Activated CD8-positive, alpha-beta memory T cell treated with anti-CD3 and anti-CD28 coated beads for 48 hours (primary cell): ENCODE data around the gene CCDC50.

Experiments
- DNase-seq, 3 experiments: peaks; one replicate each; pipeline ENCODE4 v3.0.0-alpha.2; 2020; ENCODE audit warnings: low read depth in 2 of 3, low spot score in 2 of 3

The CCDC50 gene

GRCh38 chr3:191316876-191317603, 12.2 kb upstream of the CCDC50 start:
- no peak for DNase-seq

DNA sequence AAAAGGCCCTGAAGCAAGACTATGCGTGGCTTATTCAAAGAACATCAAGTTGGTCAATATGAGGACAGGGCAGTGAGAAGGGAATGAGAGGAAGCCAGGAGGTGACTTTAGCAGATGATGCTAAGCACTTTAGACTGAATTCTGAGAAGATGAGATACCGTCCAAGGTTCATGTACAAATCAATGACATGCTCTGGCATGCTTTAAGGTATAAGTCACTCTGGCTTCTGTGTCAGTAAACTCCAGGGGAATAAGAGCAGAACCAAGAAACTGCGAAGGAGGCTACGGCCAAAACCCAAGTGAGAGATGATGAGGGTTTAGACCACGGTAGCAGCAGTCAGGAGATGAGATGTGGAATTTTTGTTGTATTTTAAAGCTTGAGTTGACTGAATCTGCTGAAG, 8.9 kb upstream of the CCDC50 start:
- DNase-seq: no peak

DNA sequence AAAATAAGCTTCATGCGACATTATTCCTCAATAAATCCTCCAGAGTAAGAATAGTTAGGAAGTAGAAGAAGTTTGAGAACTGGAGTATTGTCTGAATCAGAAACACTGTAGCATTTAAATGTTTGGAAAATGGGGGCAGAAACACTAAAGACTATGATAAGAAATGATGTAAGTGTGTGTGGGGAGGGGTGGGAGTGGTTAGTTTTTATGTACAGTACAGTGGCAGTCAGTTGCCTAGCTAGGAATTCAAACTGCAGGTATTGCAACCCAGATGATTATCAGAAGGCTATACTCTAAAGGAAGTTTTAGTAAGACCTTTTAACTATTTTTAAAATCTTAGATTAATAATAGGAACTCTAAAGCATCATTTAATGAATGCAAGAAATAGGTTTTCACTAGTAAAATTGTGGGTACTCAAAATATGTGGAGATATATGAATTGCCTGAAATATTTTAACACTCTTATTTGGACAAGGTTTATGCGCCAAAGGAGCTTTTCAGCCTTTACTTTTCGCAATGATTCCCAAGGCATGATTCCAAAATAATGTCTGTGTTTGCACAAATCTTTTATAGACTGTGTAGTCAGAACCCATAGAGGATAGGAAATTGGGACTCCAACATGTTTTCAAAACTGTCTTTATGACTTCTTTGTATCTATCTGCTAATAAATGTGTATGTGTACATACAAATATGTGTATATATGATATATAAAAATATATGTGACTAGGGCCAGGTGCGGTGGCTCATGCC, 8.0 kb upstream of the CCDC50 start:
- DNase-seq: no peak

DNA sequence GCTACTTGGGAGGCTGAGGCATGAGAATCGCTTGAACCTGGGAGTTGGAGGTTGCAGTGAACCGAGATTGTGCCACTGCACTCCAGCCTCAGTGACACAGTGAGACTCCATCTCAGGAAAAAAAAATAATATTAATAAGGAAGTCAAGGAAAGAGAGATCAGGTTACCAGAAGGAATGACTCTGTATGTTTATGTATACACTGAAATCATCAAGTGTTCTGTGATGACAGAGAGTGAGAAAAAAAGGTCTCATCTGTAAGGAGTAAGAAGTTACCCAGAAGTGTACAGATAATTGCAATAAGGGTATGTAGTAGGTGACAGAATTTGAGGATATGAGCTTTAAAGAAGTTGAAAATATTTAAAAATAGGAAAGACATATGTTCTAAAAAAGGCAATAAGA, 4.3 kb upstream of the CCDC50 start:
- DNase-seq: no peak

GRCh38 chr3:191327526-191327925, 1.7 kb upstream of the CCDC50 start:
- DNase-seq: no peak

GRCh38 chr3:191328383-191328961, 722 bp upstream of the CCDC50 start:
- DNase-seq: no peak

- no peak for DNase-seq
These were observed 698 bp downstream of the CCDC50 start, which contains the start of gene UTS2B for GRCh38 chr3:191329654-191330529. TSS of gene UTS2B (minus strand) at chr3:191330526. CDS start at chr3:191282189, 48,337 bp downstream.

DNA sequence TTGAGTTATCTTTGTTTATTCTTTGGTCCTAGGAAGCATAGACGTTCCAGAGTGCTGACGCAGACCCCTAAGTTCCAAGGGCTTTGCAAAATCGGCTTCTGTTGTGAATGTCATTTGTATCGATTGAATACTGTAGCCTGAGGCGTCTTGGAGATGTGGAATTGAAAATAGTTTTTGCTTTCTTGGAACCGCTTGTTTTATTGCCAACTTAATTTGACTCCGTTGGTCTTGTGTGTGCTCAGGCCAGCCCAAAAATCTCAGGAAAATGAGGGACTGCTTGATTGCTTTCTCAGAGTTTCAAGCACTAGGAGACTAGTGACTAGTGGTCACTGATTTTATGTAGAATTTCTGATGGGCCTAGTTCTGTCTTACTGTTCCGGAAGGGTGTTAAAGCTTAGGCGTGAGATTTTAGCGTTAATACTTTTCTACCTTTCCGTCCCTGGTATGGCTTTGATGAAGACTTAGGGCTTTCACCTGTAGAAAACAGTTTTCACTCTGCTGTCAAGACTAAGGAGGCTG, 1.4 kb downstream of the CCDC50 start:
- DNase-seq: no peak

DNA sequence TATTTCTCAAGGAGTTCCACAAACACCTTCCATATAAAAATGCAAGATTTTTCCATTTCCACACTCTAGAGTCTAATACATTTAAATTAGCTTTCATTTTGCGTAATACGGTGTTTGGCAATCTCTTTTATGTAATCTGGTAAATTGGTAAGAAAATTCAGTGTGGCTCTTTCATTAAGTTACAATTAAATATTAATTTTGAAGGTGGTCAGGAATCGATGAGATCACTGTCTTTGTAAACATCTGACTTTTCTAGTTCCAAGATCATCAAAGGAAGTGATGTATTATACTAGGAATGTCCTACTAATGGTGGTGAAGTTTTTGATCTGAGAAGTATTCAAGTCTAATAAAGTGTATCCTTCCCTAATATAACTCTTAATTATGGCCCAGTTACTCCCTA, 2.2 kb downstream of the CCDC50 start:
- no peak for DNase-seq

DNA sequence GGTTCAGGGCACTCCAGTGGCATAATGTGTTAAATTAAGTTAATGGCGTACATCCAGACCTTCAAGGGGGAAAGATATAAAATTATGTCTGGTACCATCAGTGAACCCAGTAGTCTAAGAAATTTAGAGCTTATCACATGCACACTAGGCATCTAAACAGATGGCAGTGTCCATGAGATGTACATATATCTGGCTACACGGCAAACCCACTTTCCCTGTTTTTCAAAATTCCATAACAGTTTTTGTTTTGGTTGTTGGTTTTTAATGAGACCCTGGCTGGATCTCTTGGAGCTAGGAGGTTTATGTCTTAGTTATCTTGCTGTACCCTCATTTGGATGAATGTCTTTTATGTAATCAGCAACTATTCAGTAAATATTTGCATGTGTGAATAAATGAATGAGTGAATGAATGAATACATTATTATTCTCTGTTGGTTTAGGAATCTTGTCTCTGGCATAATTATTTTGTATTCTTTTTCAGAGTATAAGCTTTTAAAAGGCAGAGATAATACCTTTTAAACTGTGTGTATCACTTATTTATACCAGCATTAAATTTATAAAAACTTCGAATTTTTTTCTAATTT, 4.2 kb downstream of the CCDC50 start:
- no peak for DNase-seq

DNA sequence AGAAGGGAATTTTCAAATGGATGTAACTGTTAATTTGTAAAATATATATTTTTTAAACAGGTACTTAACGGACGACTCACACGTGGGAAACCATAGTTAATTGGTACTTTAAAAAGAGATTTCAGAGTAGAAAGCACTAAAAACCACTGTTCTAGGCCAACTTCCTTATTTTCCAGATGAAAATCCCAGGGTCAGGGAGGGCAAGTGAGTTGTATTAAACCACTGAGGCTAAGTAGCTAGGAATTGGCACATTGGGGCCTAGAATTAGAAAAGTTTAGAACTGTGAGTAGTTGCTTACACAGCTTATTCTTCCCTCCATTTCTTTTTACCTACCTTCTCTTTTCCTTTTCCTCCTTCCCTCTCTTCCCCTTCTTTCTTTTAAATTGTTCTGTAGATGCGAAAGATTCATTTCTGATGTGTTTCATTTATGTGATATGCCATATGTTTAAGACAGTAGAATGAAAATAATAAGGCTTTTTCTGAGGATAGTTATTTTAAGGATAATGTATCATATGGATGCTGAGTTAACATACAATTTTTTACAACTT, 5.2 kb downstream of the CCDC50 start:
- no peak for DNase-seq

DNA sequence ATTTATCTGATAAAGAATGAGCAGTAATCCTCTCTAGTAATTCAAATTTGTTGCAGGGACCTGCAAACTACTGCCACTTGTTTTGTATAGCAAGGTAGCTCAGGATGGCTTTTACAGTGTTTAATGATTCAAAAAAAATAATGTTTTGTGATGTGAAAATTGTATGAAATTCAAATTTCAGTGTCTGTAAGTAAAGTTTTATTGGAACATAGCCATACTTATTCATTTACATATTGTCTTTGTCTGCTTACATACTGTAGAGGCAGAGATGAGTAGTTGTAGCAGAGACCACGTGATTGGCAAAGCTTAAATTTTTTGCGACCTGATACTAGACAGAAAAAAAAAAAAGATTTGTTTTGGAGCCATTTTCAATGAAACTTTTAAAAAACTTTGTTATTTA, 7.6 kb downstream of the CCDC50 start:
- no peak for DNase-seq

DNA sequence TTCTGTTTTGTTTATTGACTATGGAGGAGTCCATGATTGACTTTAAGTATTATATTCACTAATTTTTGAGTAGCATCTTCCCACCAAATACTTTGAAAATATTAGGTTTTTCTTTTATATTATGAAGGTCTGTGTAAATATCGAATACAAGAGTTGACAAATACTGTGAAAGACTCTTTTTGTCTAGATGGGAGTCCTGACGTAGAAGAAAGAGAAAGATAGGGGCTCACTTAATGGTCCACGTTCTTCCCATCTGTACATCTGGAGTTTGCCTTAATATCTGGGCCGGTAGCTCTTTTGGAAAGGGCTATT, 8.9 kb downstream of the CCDC50 start:
- DNase-seq: no peak

DNA sequence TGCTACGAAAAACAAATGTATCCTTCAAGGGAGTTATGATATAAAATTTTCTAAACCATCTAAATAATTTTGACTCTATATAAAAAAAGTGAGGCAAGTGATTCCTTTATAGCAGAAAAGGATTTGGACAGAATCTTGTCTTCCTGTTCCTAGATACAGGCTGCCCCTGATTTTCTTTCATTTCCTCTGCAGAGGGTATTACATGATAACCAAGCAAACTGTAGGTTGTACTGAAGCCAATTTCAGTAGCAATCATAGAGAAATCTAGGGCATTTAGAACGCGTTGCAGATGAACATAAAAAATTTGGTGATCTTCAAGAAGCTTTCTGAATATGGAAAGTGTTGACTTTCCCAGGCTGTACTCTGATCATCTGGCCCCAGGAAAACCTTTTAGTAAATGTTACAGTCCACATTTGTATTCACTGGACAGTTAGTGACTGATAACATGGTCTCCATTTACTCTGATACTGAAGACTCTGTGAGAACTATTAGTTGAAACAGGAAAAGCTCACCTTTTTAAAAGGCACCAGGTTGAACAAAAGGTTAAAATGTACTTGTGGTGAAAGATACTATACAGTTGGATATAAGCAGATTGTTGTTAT, 10.2 kb downstream of the CCDC50 start:
- no peak for DNase-seq

- no peak for DNase-seq
These were observed 11.2 kb downstream of the CCDC50 start for GRCh38 chr3:191340351-191340750.

DNA sequence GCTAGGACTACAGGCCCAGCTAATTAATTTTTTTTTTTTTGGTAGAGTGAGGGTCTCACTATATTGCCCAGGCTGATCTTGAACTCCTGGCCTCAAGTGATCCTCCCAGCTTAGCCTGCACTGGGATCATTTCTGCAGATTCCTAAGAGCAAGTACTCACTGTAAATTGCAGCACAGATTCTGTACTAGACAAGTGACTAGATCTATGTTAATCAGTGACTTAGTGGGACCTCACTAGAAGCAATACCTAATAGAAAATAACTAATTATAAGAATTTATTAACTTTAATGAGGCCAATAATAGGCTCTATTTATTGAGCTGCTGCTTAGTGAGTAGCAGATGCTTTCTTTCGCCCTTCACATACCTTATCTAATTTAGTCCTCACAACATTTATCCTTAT, 11.8 kb downstream of the CCDC50 start:
- no peak for DNase-seq

- DNase-seq: no peak
These were observed 12.8 kb downstream of the CCDC50 start for GRCh38 chr3:191342006-191342405.

- no peak for DNase-seq
These were observed 13.2 kb downstream of the CCDC50 start for GRCh38 chr3:191342411-191342810.

DNA sequence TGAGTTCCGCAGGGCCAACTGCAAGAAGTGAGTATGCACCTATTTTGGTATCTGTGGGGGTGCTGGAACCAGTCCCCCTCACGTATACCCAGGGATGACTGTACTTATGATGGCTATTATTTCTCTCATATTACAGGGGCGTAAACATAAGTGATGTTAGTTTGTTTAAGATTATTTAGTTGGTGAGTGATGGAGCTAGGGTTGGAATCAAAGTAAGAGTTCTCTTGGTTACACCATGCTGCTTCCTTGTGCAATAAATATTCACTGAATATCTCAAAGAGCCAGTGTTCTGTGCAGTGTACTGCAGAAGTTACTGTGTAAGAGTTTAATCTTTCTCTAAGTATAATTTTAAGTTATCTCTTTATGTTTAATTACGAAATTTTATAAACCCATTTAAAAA, 13.9 kb downstream of the CCDC50 start:
- no peak for DNase-seq

DNA sequence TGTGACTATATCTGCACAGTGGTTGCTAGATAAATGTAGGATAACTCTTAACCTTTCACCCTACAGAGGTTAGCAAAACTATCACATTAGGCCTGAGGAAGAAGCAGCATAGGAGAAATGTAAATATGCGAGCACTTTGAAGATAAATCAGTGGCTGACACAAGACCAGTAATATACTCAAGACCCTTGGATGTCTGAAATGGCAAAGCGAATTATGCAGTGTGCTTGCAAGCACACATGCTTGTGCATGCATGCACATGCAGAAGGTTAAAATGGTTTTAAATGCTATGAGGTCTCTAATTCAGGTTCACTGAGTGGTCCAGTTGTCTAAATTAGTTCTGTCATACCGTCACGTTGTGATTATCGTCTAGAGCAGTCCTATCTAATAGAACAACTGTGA, 14.7 kb downstream of the CCDC50 start:
- DNase-seq: no peak
